ENCODE results near the gene SENP5.
"Not testable (repeated sequence)": the region's sequence is repeated elsewhere in the genome, so short reads cannot be mapped to it uniquely, and the experiment has no call there.

Gene SENP5, protein sequence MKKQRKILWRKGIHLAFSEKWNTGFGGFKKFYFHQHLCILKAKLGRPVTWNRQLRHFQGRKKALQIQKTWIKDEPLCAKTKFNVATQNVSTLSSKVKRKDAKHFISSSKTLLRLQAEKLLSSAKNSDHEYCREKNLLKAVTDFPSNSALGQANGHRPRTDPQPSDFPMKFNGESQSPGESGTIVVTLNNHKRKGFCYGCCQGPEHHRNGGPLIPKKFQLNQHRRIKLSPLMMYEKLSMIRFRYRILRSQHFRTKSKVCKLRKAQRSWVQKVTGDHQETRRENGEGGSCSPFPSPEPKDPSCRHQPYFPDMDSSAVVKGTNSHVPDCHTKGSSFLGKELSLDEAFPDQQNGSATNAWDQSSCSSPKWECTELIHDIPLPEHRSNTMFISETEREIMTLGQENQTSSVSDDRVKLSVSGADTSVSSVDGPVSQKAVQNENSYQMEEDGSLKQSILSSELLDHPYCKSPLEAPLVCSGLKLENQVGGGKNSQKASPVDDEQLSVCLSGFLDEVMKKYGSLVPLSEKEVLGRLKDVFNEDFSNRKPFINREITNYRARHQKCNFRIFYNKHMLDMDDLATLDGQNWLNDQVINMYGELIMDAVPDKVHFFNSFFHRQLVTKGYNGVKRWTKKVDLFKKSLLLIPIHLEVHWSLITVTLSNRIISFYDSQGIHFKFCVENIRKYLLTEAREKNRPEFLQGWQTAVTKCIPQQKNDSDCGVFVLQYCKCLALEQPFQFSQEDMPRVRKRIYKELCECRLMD

GRCh38 chr3:196867507-196868296 is at the start of gene SENP5:
Gene SENP5, plus strand, starts transcription at chr3:196867920. Its CDS starts 17,262 bp downstream, at chr3:196885182.
- FAIRE-seq (no peak), DNase-seq (ENCODE audit: low spot score) (peak; percentile 71)

DNA sequence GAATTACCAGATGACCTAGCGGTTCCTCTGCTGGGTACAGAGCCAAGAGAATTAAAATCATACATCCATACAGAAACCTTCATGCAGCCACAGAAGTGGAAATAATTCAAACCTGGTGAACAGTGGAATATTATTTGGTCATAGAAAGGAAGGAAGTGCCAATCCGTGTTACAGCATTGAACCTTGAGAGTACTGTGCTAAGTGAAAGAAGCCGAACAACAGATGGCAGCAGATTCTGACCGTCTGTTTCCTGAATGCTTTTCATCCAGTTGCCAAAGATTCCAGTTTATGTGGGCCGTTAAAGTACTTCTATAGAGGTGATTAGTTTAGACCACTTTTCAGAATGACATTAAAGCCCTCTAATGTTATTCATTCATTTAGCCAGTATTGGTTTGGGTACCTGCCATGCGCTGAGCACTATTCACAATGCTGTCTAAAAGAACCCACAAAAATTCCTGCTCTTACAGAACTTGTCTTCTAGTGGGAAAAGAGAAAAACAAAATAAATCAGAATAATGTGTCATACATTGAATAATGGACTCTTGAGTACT is 45.8 kb upstream of the SENP5 start:
- FAIRE-seq = no peak
- DNase-seq (ENCODE audit: low spot score) = no peak

DNA sequence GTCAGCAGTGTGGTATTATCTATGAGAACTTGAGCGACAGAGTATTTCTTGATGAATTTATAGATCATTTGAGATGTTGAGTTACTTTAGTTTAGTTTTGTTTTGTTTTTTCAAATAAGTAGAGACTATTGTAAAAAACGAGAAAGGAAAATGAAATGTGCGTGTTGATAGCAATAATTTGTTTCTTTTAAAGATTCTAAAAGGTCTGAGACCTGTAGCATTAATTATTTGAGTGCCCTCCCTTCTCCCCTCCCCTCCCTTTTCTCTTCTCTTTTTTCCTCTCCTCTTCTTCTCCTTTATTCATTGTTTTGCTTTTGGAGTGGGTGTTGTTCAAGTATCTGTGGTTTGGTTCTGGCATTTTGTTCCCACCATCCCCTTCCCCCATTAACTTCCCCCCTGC is 38.1 kb upstream of the SENP5 start:
- FAIRE-seq; DNase-seq (ENCODE audit: low spot score): not testable (repeated sequence)

DNA sequence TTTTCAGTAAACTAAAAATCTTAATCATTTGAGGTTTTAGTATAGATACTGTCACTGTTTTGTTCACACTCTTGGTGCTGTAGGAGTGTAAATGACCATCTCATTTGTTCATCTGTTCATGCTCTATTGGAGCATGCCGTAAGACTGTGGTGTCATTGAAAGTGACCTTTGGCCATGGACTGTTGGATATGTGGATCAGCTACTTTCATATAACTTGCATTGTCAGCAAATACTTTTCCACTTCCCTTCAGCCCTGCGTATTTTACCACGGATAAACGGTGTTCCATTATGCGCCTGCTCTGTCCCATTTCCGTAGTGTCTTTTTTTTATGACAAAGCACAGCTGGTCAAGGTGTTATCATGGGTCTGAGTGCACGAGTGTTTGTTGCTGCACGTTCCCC is 32.6 kb upstream of the SENP5 start:
- peak; percentile 87 for DNase-seq (ENCODE audit: low spot score)
- peak; percentile 93 for FAIRE-seq

DNA sequence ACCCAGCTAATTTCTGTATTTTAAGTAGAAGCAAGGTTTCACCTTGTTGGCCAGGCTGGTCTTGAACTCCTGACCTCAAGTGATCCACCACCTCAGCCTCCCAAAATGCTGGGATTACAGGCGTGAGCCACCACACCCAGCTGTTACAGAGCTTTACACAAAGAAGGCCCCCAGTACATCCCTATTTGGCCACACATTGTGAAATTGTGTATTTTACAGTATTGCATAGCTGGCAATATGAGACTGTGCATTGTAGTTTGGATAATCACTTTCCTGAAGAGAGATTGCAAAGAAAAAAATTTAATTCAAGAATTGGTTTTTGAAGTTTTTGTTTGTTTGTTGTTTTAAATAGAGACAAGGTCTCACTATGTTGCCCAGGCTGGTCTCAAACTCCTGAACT is 31.1 kb upstream of the SENP5 start:
- not testable (repeated sequence) for FAIRE-seq; DNase-seq (ENCODE audit: low spot score)

DNA sequence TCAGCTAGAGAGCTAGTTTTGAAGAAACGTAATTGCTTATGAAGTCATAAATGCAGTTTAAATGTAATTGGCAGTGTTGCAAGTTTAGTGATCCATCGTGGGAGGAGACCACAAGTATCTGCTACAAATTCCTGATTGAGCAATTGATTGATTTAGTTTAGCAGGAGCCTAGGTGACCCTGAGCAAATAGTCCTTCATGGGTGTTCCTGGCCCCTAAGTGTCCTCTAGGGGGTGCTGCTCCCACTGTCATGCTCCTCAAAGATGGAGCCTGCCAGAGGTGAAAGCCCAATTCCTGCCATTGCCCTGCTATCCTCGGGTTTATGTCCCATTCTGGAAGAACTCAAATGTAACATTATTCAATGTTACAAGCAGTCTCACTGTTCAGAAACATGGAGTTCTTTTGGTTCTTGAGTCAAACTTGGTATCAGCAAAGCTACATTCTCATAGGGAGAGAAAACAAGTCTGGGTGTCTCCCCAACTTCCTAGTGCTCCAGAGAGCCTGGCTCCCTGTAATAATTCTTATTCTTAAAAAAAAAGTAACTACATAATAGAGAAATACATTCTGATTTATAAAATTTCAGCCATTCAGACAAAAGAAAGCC is 29.8 kb upstream of the SENP5 start:
- no peak for FAIRE-seq
- DNase-seq (ENCODE audit: low spot score) = peak; percentile 20

DNA sequence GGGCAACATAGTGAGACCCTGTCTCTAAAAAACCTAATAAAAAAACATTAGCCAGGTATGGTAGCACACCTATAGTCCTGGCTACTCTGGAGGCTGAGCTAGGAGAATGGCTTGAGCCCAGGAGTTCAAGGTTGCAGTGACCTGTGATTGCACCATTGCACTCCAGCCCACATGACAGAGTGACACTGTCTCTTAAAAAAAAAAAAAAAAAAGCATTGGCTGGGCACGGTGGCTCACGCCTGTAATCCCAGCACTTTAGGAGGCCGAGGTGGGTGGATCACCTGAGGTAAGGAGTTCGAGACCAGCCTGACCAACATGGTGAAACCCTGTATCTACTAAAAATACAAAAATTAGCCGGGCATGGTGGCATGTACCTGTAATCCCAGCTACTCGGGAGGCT is 28.4 kb upstream of the SENP5 start:
- not testable (repeated sequence) for FAIRE-seq; DNase-seq (ENCODE audit: low spot score)

DNA sequence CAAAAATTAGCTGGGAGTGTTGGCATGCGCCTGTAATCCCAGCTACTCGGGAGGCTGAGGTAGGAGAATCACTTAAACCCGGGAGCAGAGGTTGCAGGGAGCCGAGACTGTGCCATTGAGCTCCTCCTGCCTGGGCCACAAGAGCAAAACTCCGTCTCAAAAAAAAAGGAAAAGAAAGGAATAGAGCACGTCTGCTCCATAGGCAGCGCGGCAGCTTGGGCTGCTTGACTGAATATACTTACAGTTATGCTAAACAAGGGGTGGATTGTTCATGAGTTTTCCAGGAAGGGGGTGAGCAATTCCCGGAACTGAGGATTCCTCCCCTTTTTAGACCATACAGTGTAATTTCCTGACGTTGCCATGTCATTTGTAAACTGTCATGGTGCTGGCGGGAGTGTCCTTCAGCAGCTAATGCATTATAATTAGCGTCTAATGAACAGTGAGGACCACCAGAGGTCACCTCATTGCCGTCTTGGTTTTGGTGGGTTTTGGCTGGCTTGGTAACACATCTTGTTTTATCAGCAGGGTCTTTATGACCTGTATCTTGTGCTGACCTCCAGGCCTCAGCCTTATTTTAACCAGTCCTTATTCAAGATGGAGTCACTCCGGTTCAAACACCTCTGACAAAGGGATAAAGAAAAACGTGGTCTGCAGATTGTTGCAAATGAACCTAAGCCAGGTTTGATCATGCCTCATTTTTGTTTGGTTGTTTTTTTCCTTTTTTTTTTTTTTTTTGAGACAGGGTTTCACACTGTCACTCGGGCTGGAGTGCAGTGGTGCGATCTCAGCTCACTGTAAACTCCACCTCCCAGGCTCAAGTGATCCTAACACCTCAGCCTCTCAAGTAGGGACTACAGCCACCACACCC is 24.9 kb upstream of the SENP5 start:
- no peak for DNase-seq (ENCODE audit: low spot score)
- no peak for FAIRE-seq

DNA sequence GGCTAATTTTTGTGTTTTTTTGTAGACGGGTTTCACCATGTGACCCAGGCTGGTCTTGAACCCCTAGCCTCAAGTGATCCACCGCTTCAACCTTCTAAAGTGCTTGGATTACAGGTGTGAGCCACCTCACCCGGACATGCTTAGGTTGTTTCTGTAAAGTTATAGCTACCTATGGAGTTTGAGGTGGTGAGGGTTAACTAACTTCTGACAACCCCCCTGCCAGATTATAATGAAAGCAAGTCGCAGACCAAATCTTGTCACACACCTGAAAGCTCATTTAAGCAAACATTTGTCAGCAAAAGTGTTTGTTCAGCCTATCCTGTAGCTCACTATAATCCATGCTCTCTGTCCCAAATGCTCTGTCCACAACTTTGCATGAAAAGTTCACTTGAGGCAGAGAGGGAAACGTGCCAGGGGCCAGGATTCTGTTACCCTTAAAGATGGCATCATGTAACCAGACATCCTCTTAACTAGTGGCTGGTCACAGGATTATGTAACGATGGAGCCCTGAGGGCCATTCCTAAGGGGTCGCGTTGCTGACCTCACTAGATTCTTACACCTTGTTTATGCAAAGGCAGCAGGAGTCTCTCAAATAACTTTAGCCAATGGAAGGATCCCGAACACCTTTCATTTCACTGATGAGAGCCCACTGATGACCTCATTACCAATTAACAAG is 24.1 kb upstream of the SENP5 start:
- FAIRE-seq = no peak
- no peak for DNase-seq (ENCODE audit: low spot score)

DNA sequence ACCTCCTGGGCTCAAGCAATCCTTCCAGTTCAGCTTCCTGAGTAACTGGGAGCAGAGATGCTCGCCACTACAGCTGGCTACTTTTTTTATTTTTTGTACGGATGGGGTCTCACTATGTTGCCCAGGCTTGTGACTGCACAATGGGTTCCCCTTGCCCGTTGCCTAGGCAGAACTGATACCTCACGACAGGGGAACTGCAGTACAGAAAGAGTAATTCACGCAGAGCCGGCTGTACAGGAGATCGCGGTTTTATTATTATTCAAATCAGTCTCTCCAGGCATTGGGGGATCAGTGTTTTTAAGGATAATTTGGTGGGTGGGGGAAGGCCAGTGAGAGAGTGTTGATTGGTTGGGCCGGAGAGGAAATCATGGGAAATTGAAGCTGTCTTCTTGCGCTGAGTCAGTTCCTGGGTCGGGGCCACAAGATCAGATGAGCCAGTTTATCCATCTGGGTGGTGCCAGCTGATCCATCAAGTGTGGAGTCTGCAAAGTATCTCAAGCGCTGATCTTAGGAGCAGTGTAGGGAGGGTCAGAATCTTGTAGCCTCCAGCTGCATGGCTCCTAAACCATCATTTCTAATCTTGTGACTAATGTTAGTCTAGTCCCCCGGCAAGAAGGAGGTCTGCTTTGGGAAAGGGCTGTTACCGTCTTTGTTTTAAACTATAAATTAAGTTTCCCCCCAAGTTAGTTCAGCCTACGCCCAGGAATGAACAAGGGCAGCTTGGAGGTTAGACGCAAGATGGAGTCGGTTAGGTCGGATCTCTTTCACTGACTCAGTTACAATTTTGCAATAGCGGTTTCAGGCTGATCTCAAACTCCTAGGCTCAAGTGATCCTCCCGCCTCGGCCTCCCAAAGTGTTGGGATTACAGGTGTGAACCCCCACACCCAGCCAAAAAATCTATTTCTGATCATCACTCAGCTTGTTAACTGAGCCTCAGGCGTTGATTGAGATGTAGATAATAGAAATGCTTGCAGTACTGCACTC is 23.2 kb upstream of the SENP5 start:
- not testable (repeated sequence) for FAIRE-seq; DNase-seq (ENCODE audit: low spot score)

DNA sequence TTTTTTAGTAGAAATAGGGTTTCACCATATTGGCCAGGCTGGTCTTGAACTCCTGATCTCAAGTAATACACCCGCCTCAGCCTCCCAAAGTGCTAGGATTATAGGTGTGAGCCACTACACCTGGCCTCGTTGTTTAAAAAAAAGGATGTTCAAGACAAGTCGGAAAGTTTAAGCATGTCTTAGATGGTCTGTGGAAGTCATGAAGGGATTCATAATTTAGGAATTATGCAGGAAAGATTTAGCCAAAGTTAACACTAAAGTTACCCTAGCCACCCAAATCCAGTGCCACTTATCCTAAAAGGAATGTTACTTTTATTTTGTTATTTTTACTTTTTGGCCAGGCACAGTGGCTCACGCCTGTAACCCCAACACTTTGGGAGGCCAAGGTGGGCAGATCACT is 19.3 kb upstream of the SENP5 start:
- DNase-seq (ENCODE audit: low spot score); FAIRE-seq: not testable (repeated sequence)

DNA sequence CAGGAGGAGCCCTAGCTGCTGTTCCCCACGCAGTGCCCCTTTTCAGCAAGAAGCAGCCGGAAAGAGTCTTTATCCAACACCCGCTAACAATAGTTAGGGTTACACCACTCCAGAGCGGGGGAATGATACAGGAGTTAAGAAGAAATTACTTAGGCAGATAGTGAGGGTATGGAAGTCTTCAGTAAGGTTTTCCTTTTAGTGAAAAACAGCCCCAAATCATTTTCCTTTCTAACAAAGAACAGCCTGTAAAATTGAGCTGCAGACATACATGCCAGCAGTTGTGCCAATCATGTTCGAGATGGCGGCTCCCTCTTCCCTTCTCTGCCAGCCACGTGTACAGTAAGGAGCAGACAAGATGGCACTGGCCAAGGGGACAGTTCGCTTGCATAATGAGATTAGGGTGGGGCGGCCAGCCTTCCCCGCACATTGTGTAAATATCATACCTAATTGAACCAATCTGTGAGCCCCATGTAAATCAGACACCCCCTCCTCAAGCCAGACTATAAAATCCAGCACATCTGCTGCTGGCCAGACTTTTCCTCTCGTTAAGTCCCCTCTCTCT is 18.5 kb upstream of the SENP5 start:
- FAIRE-seq (no peak), DNase-seq (ENCODE audit: low spot score) (no peak)

GRCh38 chr3:196863000-196863399 is 4.7 kb upstream of the SENP5 start:
- DNase-seq (ENCODE audit: low spot score); FAIRE-seq: not testable (repeated sequence)

DNA sequence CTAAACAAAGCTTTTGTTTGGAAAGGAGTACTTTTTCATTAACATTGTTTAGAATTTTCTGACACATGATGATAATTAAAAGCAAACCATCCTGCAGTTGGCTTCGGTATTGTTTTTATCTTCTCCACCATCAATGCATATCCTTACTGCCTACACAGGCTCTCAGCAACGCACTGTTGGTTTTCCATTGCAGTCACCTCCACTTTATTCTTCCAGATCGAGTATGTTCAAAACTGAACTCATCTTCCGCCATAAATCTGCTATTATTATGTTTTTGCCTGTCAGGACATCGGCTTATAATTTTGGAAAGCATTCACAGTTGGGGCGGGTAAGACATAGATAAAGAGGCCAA is 589 bp upstream of the SENP5 start:
- no peak for DNase-seq (ENCODE audit: low spot score)
- no peak for FAIRE-seq

DNA sequence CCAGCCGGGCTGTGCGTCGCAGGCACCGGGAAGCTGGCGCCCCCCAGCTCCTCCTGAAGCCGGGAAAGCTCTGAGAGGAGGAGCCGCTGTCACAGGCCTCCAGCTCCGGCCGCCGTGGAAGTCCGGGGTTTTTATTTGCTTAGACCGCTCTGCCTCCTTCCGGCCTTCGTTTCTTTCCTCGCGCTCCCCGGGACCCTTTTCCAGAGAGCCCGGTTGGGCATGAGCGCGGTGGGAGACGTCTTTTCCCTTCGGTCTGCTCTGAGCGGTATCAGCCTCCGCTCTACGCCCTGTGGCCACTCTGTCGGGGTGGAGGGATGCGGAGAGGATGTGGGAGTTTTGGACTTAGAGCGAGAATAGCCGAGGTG is 559 bp downstream of the SENP5 start:
- FAIRE-seq (no peak), DNase-seq (ENCODE audit: low spot score) (no peak)

DNA sequence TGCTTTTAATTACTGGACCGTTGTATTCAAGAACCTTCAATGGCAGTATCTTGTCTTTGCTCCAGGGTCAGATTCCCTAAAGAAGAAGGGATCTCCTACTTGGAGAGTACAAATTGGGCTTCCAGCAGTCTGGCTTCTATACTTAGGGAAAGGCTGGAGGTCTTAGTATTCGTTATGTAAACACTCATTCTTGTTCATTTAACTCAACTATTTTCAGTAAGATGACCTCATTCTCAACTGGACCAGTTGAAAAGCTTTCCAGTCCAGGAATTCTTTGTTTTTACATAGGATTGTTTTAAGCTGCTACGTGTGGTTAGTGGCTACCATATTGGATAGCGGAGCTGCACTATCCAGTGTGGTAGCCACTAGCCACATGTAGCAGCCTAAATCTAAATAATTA is 4.6 kb downstream of the SENP5 start:
- FAIRE-seq (no peak), DNase-seq (ENCODE audit: low spot score) (no peak)

GRCh38 chr3:196874511-196875094 is 6.9 kb downstream of the SENP5 start:
- not testable (repeated sequence) for DNase-seq (ENCODE audit: low spot score); FAIRE-seq

DNA sequence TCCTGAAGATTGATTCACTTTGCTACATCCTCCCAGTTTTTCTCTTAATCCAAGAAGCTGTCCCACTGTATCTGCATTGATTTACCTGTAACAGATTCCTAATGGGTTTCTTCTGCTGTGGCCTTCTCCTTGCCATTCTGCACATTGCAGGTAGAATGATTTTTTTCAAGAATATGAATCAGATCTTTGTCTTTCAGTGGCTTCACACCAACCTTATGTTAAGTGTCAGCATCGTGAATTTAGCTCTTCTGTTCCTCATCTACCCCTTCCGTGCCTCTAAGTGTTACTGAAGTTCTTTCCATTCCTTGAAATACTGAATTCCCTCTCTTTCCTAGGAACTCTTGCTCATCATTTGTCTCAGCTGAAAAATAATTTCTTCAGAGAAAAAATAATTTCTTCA is 7.5 kb downstream of the SENP5 start:
- FAIRE-seq (no peak), DNase-seq (ENCODE audit: low spot score) (no peak)

Measured in RCC 7860 (cell line).